PC-9 (cell line): ENCODE results near the gene GATA3. TPM values are rescaled to one million over a fixed set of nuclear protein-coding genes. Genes with fewer than 3 reads are reported as not detected.

ENCODE experiments used
- BruUV-seq: library from RNA; stranded (reverse); fragments of 400-500 nt; replicated peaks from 2 replicates; lab custom pipeline; 2021; lab: Mats Ljungman, UMichigan
- CTCF ChIA-PET: fragments of 300-600 bp; sonication (Branson Sonifier 250); formaldehyde crosslinking; loops from one replicate; lab custom pipeline; 2022; ENCODE audit warnings: antibody characterized with exemption; lab: Charles Lee
- POLR2A ChIA-PET: fragments of 300-600 bp; sonication (Branson Sonifier 250); formaldehyde crosslinking; loops from one replicate; lab custom pipeline; 2022; ENCODE audit warnings: antibody characterized with exemption; ENCODE audit not compliant: unreplicated experiment; lab: Charles Lee
- DNase-seq, 2 experiments: peaks; one replicate each; pipeline versions ENCODE4 v3.0.0 to v3.0.0-alpha.2; 2015 to 2022; ENCODE audit warnings: mixed read lengths in 1 of 2
- H2AFZ ChIP-seq: fragments of 200-600 bp; sonication (generic); 2 replicates; pipeline ENCODE4 v1.8.1; 2017; ENCODE audit warnings: antibody characterized with exemption
- H3F3A ChIP-seq: fragments of 200-600 bp; sonication (generic); 2 replicates; pipeline ENCODE4 v1.8.1; 2017; ENCODE audit warnings: antibody characterized with exemption, mild to moderate bottlenecking, low read depth; ENCODE audit not compliant: insufficient read depth
- H3K27ac ChIP-seq: fragments of 200-600 bp; sonication (generic); 2 replicates; pipeline ENCODE4 v1.6.1; 2016; ENCODE audit warnings: mixed run types
- H3K27me3 ChIP-seq: fragments of 200-600 bp; sonication (generic); 2 replicates; pipeline ENCODE4 v1.6.1; 2016; ENCODE audit warnings: low read depth, mixed run types; ENCODE audit not compliant: insufficient read depth
- H3K36me3 ChIP-seq: fragments of 200-600 bp; sonication (generic); 2 replicates; pipeline ENCODE4 v1.6.1; 2016; ENCODE audit warnings: low read depth, mixed run types
- H3K4me1 ChIP-seq: fragments of 200-600 bp; sonication (generic); replicated peaks from 2 replicates; pipeline ENCODE4 v1.6.1; 2016; ENCODE audit warnings: mixed run types; ENCODE audit not compliant: insufficient read depth
- H3K4me2 ChIP-seq: fragments of 200-600 bp; sonication (generic); 2 replicates; pipeline ENCODE4 v1.6.1; 2017; ENCODE audit warnings: mixed run types
- H3K4me3 ChIP-seq: fragments of 200-600 bp; sonication (generic); 2 replicates; pipeline ENCODE4 v1.6.1; 2016; ENCODE audit warnings: mixed run types
- H3K79me2 ChIP-seq: fragments of 200-600 bp; sonication (generic); 2 replicates; pipeline ENCODE4 v1.6.1; 2017; ENCODE audit warnings: low read depth, mixed run types
- H3K9me2 ChIP-seq: fragments of 200-600 bp; sonication (generic); 2 replicates; pipeline ENCODE4 v1.8.1; 2017; ENCODE audit warnings: mild to moderate bottlenecking; ENCODE audit not compliant: insufficient read depth
- H3K9me3 ChIP-seq: fragments of 200-600 bp; sonication (generic); 2 replicates; pipeline ENCODE4 v1.8.1; 2016; ENCODE audit warnings: low read depth; ENCODE audit not compliant: insufficient read depth
- H4K20me1 ChIP-seq: fragments of 200-600 bp; sonication (generic); 2 replicates; pipeline ENCODE4 v1.8.1; 2017; ENCODE audit not compliant: insufficient read depth
- CTCF ChIP-seq: fragments of 200-600 bp; sonication (generic); conservative IDR thresholded peaks from 2 replicates; pipeline ENCODE4 v1.6.1; 2017; ENCODE audit warnings: mixed run types, antibody characterized with exemption, mild to moderate bottlenecking, moderate library complexity
- EZH2 ChIP-seq: fragments of 200-600 bp; sonication (generic); IDR thresholded peaks from 2 replicates; pipeline ENCODE4 v1.8.0; 2017; ENCODE audit warnings: antibody characterized with exemption, low read depth
- intact Hi-C: fragments of 100-400 bp; cut with micrococcal nuclease; formaldehyde crosslinking; loops from one replicate; pipeline ENCODE4 v1.10.0; 2022; ENCODE audit not compliant: unreplicated experiment
- total RNA-seq: library from RNA; stranded (reverse); gene quantifications from 2 replicates; pipeline ENCODE4 v1.2.3, GENCODE V29; 2021

Gene GATA3
- total RNA-seq, 1 experiment from 2014 or later = 43.6 TPM

GRCh38 chr10:8069627-8070026 is 15.1 kb downstream of the GATA3 start:
- intact Hi-C loops = loop anchor here (10.0 kb wide), 1 partner anchor 65 kb away; no protein-coding TSS in a partner anchor
- TF ChIP-seq CTCF (no peak), EZH2 (no peak)
- Histone ChIP-seq H3F3A (0 out of 2 replicates have a peak, but pooled peaks cover 7% of the 10 kb centered on the region), H3K27me3 (no peaks in the 10 kb centered on the region), H3K4me2 (no peak overlapping the region), H3K36me3 (peaks cover 18% of the 10 kb centered on the region; the same call in 1 of the 2 replicates), H3K27ac (no peak overlapping the region), H3K4me1 (0 out of 2 replicates have a peak, but pooled peaks cover 8% of the 10 kb centered on the region), H2AFZ (no peak overlapping the region), H3K9me2 (no peaks in the 10 kb centered on the region), H3K79me2 (peaks cover 19% of the 10 kb centered on the region), H3K9me3 (no peaks in the 10 kb centered on the region), H3K4me3 (no peak overlapping the region), H4K20me1 (no peaks in the 10 kb centered on the region)
- POLR2A ChIA-PET = no interaction called here
- CTCF ChIA-PET = no interaction called here
- BruUV-seq = no TSS peak
- no peak for DNase-seq

- H2AFZ ChIP-seq = no peak overlapping the region
- H3K4me1 ChIP-seq = 0 out of 2 replicates have a peak, but pooled peaks cover 1% of the 10 kb centered on the region
- H3K79me2 ChIP-seq = peaks cover 19% of the 10 kb centered on the region
- no peak overlapping the region for H3K27ac ChIP-seq
- H3K4me2 ChIP-seq = no peak overlapping the region
- ChIA-PET CTCF (no interaction called here), POLR2A (no interaction called here)
- H3K27me3 ChIP-seq = no peaks in the 10 kb centered on the region
- H4K20me1 ChIP-seq = no peaks in the 10 kb centered on the region
- TF ChIP-seq EZH2 (no peak), CTCF (no peak)
- H3K36me3 ChIP-seq = peaks cover 18% of the 10 kb centered on the region
- intact Hi-C loops = no loop called here
- peaks cover 15% of the 10 kb centered on the region; the same call in 1 of the 2 replicates for H3F3A ChIP-seq
- no peaks in the 10 kb centered on the region for H3K9me2 ChIP-seq
- H3K4me3 ChIP-seq = no peak overlapping the region
- no TSS peak for BruUV-seq
- no peaks in the 10 kb centered on the region for H3K9me3 ChIP-seq
- no peak for DNase-seq
Measured at GRCh38 chr10:8070440-8070839, 16.0 kb downstream of the GATA3 start.

- Histone ChIP-seq H3K36me3 (peaks cover 18% of the 10 kb centered on the region), H3K9me3 (no peaks in the 10 kb centered on the region), H3K27me3 (no peaks in the 10 kb centered on the region), H4K20me1 (no peaks in the 10 kb centered on the region), H3K79me2 (peaks cover 18% of the 10 kb centered on the region), H3F3A (peaks cover 16% of the 10 kb centered on the region; the same call in 1 of the 2 replicates), H3K4me1 (0 out of 2 replicates have a peak, but pooled peaks cover 3% of the 10 kb centered on the region), H3K4me2 (no peak overlapping the region), H2AFZ (no peak overlapping the region), H3K27ac (no peak overlapping the region), H3K4me3 (no peak overlapping the region), H3K9me2 (no peaks in the 10 kb centered on the region)
- TF ChIP-seq CTCF (no peak), EZH2 (no peak)
- BruUV-seq = no TSS peak
- POLR2A ChIA-PET = interaction anchor here (0.7 kb wide), 1 partner anchor 66 kb away, joined by 4 read pairs; no protein-coding TSS in a partner anchor
- DNase-seq = no peak
- CTCF ChIA-PET = no interaction called here
- intact Hi-C loops = no loop called here
Measured at GRCh38 chr10:8071006-8071405, 16.5 kb downstream of the GATA3 start.
